IPS DF 4.7 (cell line): ENCODE measurements around the gene IRAK1BP1.
"Not testable (repeated sequence)": the region's sequence is repeated elsewhere in the genome, so short reads cannot be mapped to it uniquely, and the experiment has no call there.

Source experiments
- DNase-seq: peaks from one replicate; pipeline ENCODE4 v3.0.0-alpha.2; 2013; ENCODE audit warnings: low spot score; ENCODE audit errors: extremely low read depth

The IRAK1BP1 gene

DNA sequence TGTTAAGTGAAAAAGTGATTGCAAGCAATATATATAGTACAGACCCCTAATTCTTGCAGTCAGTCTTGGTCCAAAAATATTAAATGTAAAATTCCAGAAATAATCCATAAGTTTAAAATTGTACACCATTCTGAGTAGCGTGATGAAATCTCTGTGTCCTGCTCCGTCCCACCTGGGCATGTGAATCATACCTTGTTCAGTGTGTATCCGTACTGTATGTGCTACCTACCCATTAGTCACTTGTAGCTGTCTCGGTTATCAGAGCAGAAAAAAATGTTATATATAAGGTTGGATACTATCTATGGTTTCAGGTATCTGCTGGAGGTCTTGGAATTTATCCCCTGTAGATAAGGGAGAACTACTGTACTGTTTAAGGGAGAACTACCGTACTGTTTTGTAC is 16.3 kb downstream of the IRAK1BP1 start:
- DNase-seq: no peak

DNA sequence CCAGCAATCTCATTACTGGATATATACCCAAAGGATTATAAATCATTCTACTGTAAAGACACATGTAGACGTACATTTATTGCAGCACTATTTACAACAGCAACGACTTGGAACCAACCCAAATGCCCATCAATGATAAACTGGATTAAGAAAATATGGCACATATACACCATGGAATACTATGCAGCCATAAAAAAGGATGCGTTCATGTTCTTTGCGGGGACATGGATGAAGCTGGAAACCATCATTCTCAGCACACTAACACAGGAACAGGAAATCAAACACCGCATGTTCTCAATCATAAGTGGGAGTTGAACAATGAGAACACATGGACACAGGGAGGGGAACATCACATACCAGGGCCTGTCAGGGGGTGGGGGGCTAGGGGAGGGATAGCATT is 22.6 kb downstream of the IRAK1BP1 start:
- DNase-seq: not testable (repeated sequence)

GRCh38 chr6:78896227-78896626 is 28.9 kb downstream of the IRAK1BP1 start:
- no peak for DNase-seq

GRCh38 chr6:78908621-78909020 is 41.3 kb downstream of the IRAK1BP1 start:
- DNase-seq: no peak

DNA sequence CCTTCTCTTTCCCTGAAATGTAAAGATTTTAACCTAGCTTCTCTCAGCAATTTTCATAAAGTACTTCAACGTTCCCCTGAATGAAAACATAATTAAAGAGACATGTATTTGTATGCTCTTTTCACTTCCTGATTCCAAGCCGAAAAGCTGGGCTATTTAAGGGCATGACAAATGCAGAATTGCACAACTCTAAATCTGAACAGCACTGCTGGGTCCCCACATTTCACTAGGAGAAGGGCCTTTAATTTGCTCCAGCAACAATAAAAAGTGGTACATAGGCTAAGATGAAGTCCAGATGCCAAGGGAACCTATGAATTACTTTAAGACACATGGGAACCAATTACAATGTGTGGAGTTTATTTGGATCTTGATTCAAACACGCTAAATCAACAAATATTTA is 42.0 kb downstream of the IRAK1BP1 start:
- DNase-seq: no peak

DNA sequence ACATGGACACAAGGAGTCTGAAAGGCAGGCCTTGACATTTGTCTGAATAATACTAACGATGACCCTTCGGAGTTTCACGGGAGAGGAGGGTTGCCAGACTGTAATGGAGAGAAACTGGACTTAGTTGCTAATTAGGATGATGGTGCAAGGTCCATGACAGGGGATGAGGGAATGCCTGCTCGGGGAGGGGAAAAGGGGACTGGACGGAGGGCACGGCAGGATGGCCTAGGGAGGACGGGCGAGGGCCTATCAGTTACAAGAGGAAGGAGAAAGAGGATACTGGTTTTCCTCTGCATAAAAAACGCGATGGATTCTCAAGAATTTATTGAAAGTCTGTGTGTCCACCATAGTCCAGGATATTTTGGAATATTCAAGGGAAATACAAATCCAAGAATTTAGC is 42.7 kb downstream of the IRAK1BP1 start:
- DNase-seq: no peak

- no peak for DNase-seq
These were observed 43.3 kb downstream of the IRAK1BP1 start for GRCh38 chr6:78910591-78911171.

GRCh38 chr6:78911218-78911940 is 44.0 kb downstream of the IRAK1BP1 start:
- no peak for DNase-seq

- DNase-seq: no peak
These were observed 49.1 kb downstream of the IRAK1BP1 start for GRCh38 chr6:78916411-78916810.

DNA sequence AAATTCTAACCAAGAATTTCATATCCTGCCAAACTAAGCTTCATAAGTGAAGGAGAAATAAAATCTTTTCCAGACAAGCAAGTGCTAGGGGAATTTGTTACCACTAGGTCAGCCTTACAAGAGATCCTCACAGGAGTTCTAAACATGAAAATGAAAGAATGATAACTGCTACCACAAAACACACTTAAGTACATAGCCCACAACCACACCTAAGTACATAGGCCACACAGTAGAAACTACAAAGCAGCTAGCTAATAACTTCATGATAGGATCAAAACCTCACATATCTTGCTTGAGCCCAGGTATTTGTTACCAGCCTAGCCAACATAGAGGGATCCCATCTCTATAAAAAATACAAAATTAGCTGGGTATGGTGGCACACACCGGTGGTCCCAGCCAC is 50.4 kb downstream of the IRAK1BP1 start:
- DNase-seq: no peak

DNA sequence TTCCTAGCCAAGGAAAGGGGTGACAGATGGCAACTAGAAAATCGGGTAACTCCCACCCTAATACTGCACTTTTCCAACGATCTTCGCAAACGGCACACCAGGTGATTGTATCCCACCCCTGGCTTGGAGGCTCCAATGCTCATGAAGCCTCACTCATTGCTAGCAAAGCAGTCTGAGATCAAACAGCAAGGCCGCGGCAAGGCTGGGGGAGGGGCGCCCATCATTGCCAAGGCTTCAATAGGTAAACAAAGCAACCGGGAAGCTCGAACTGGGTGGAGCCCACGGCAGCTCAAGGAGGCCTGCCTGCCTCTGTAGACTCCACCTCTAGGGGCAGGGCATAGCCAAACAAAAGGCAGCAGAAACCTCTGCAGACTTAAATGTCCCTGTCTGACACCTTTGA is 53.8 kb downstream of the IRAK1BP1 start:
- not testable (repeated sequence) for DNase-seq

- DNase-seq: no peak
These were observed 58.0 kb downstream of the IRAK1BP1 start for GRCh38 chr6:78925317-78925716.

DNA sequence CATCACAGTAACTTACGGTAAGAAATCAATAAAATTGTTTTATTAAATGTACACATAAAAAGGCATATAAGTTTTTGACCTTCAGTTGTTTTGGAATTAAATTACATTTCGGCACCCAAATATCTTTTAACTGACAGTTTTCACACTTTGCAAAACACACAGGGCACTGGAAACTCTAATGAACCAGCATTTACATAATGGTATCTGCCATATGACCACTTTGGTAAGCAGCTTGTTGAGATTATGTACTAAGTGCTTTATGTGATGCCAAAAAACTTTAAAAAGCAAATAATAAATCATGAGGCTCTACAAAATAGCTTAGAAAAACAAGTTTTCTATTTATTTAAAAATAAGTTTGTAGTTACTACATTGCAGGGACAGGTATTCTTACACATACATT is 68.2 kb downstream of the IRAK1BP1 start:
- no peak for DNase-seq

DNA sequence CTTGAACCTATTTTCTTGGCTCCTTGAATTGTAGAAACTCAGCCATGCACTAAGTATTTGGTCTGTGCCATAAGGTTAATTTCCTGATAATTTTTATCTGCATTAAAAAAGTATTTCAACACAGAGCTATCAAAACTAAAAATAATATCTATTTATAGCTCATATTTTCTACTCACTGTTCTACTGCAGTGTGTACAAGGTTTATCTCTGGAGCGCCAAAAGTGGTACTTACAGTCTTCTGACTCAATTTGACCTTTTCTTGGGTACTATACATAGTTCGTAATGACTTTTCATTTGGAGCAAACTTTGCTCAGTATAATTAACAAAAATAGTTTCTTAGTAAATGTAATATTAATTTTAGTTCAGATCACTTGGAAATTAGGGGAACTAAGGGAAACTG is 69.2 kb downstream of the IRAK1BP1 start:
- DNase-seq: no peak

DNA sequence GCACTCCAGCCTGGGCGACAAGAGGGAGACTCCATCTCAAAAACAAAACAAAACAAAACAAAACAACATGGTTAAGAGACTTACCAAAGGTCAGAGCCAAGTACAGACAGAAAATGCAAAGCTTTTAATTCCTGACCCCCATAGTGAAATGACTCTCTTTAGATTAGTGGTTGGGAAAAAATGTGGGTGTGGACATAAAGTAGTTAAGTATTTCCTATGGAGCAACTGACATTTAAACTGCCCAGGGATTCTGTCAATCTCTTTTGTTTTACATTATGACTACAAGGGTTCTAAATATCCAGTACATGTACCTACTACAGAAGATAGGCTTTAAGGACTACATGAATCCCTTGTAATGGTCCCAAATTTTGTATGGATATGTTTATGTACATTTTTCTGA is 75.1 kb downstream of the IRAK1BP1 start:
- DNase-seq: no peak

DNA sequence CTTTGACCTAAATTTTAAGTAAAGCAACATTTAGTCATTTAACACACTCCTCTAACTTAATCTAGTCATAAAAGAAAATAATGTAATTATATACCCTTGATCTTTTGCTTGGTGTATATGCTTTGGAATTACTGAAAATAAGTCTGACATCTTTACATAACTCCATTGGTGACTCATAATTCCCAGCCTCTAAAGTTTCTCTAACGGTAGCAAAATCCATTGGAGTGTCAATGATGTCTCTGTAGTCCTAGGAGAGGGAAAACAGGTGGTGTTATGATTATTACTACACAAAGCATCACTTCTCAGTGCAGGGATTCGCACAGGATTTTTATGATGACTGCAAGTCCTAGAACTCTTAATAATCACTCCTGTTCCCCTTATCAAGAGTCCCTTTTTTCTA is 80.2 kb downstream of the IRAK1BP1 start:
- no peak for DNase-seq

DNA sequence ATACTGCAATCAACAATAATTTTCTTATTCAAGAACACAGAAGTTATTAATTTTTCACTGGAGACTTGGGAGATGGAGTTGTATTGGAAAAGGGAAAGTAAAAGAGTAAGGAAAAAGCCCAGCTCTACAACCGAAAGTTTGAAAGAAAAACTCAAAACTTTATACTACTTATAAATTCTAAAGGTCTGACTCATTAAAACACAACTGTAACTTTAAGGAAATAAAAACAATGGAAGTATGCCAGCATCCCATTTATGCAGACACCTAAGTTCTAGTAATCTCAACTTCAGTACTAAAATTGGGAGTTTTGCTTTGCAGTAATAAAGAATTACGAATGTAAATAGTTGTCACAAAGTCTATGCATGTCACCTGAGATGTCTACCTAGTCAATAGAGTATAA is 80.6 kb downstream of the IRAK1BP1 start:
- no peak for DNase-seq

DNA sequence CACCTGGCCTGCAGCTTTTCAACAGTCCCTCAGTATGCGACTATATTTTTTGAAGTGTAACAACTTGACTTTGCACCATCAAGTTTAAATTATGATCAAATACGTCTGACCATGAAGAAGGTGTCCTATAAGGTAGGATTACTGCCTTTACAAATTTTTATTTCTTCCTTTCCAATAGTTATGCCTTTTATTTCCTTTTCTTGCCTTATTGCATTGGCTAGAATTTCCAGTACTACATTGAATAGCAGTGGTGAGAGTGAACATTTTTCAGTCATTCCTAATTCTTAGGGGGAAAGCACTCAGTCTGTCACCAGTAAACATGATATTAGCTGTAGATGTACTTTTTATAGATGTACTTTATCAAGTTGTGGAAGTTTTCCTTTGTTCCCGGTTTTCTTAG is 81.4 kb downstream of the IRAK1BP1 start:
- no peak for DNase-seq

GRCh38 chr6:78952362-78952761 is 85.0 kb downstream of the IRAK1BP1 start:
- no peak for DNase-seq
